Liver (tissue), 9 donors: ENCODE measurements around the gene TMEM255B. TPM values are rescaled to one million over a fixed set of nuclear protein-coding genes. Genes with fewer than 3 reads are reported as not detected.

ENCODE experiments used
- DNase-seq: peaks from one replicate; pipeline ENCODE4 v3.0.0-alpha.2; 2017; ENCODE audit warnings: low spot score
- H3K27ac ChIP-seq, 2 donors: one replicate each; pipeline ENCODE4 v1.7.0; 2013; ENCODE audit warnings: inconsistent platforms in 2 of 2, low read length in 2 of 2, control low read depth in 1 of 2, low read depth in 1 of 2, mild to moderate bottlenecking in 1 of 2
- H3K27me3 ChIP-seq, 4 donors: one replicate each; pipeline versions ENCODE4 v1.6.1 to v1.7.0; 2013; ENCODE audit warnings: low read length in 3 of 4, inconsistent platforms in 1 of 4, mild to moderate bottlenecking in 1 of 4, moderate library complexity in 1 of 4; ENCODE audit not compliant: control insufficient read depth in 4 of 4, insufficient read depth in 4 of 4
- H3K36me3 ChIP-seq, 4 donors: one replicate each; pipeline versions ENCODE4 v1.6.1 to v1.7.0; 2013; ENCODE audit warnings: low read length in 3 of 4, mild to moderate bottlenecking in 3 of 4, low read depth in 1 of 4, moderate library complexity in 1 of 4; ENCODE audit not compliant: control insufficient read depth in 4 of 4, insufficient read depth in 3 of 4
- H3K4me1 ChIP-seq, 4 donors: one replicate each; pipeline versions ENCODE4 v1.6.1 to v1.7.0; 2013; ENCODE audit warnings: low read length in 3 of 4, mild to moderate bottlenecking in 3 of 4, moderate library complexity in 1 of 4; ENCODE audit not compliant: control insufficient read depth in 4 of 4, insufficient read depth in 4 of 4
- H3K4me3 ChIP-seq, 3 donors: one replicate each; pipeline versions ENCODE4 v1.6.1 to v1.7.0; 2013; ENCODE audit warnings: low read length in 3 of 3, control low read depth in 1 of 3, low read depth in 1 of 3, mild to moderate bottlenecking in 1 of 3
- H3K9ac ChIP-seq, 2 donors: one replicate each; pipeline ENCODE4 v1.7.0; 2013; ENCODE audit warnings: low read length in 2 of 2, mild to moderate bottlenecking in 2 of 2, moderate library complexity in 2 of 2, control low read depth in 1 of 2, low read depth in 1 of 2
- H3K9me3 ChIP-seq, 4 donors: one replicate each; pipeline versions ENCODE4 v1.6.1 to v1.7.0; 2013; ENCODE audit warnings: low read length in 3 of 4; ENCODE audit not compliant: control insufficient read depth in 4 of 4
- ATF3 ChIP-seq: IDR thresholded peaks from 2 replicates; pipeline ENCODE4 v1.6.1; 2016; ENCODE audit warnings: antibody characterized with exemption
- EGR1 ChIP-seq, 2 donors: IDR thresholded peaks; 2 replicates each; pipeline ENCODE4 v1.6.1; 2016 to 2018; ENCODE audit warnings: antibody characterized with exemption in 2 of 2, low read depth in 2 of 2
- FOXA1 ChIP-seq: IDR thresholded peaks from 2 replicates; pipeline ENCODE4 v1.6.1; 2016; ENCODE audit warnings: antibody characterized with exemption
- FOXA2 ChIP-seq: IDR thresholded peaks from 2 replicates; pipeline ENCODE4 v1.6.1; 2016; ENCODE audit warnings: antibody characterized with exemption
- GABPA ChIP-seq, 2 donors: IDR thresholded peaks in 1 of 2; conservative IDR thresholded peaks in 1 of 2; 2 replicates each; pipeline ENCODE4 v1.6.1; 2016; ENCODE audit warnings: antibody characterized with exemption in 2 of 2, mild to moderate bottlenecking in 1 of 2, moderate library complexity in 1 of 2
- HNF4A ChIP-seq, 2 donors: conservative IDR thresholded peaks; 2 replicates each; pipeline ENCODE4 v1.6.1; 2016; ENCODE audit warnings: antibody characterized with exemption in 2 of 2, mild to moderate bottlenecking in 2 of 2
- HNF4G ChIP-seq: IDR thresholded peaks from 2 replicates; pipeline ENCODE4 v1.6.1; 2016; ENCODE audit warnings: antibody characterized with exemption
- JUND ChIP-seq, 2 donors: IDR thresholded peaks; 2 replicates each; pipeline ENCODE4 v1.6.1; 2016; ENCODE audit warnings: antibody characterized with exemption in 2 of 2
- NR2F2 ChIP-seq: IDR thresholded peaks from 2 replicates; pipeline ENCODE4 v1.6.1; 2016; ENCODE audit warnings: antibody characterized with exemption
- RAD21 ChIP-seq, 2 donors: IDR thresholded peaks; 2 replicates each; pipeline ENCODE4 v1.6.1; 2016; ENCODE audit warnings: antibody characterized with exemption in 2 of 2, mild to moderate bottlenecking in 2 of 2
- RXRA ChIP-seq, 2 donors: IDR thresholded peaks; 2 replicates each; pipeline ENCODE4 v1.6.1; 2017 to 2018; ENCODE audit warnings: antibody characterized with exemption in 2 of 2, mild to moderate bottlenecking in 1 of 2
- SP1 ChIP-seq: IDR thresholded peaks from 2 replicates; pipeline ENCODE4 v1.6.1; 2018; ENCODE audit warnings: antibody characterized with exemption, mild to moderate bottlenecking
- TAF1 ChIP-seq: conservative IDR thresholded peaks from 2 replicates; pipeline ENCODE4 v1.6.1; 2016; ENCODE audit warnings: antibody characterized with exemption, mild to moderate bottlenecking
- YY1 ChIP-seq: IDR thresholded peaks from 2 replicates; pipeline ENCODE4 v1.6.1; 2016; ENCODE audit warnings: antibody characterized with exemption, mild to moderate bottlenecking
- WGBS: extraction: QIAGEN DNeasy Blood & Tissue Kit; methylation state at CpG from one replicate; pipeline ENCODE4 v1.1.7; 2013; 5-methylcytosine and 5-hydroxymethylcytosine counted together
- polyA plus RNA-seq, 2 donors: library from polyadenylated mRNA; stranded (reverse) in 1 of 2; unstranded in 1 of 2; fragments of 200-250 nt in 1 of 2; fragments of >200 nt in 1 of 2; fragmentation: Nextera tagmentation in 1 of 2; extraction: Ambion mirVana in 1 of 2; gene quantifications; one replicate each; pipeline versions ENCODE4 v1.2.1 to v1.2.3, GENCODE V29; 2013 to 2015
- total RNA-seq, 2 donors: library from RNA; depleted of rRNA; stranded (reverse); fragments of >200 nt; gene quantifications; one replicate each; pipeline ENCODE4 v1.2.3, GENCODE V29; 2014
- TF ChIP-seq, protein P1 (sequence below): fragments of 150-350 bp; IDR thresholded peaks from 2 replicates; pipeline ENCODE4 v1.5.1; 2017; ENCODE audit warnings: improper control_type of control experiment, low read depth, low read length; ENCODE audit not compliant: missing input control
- TF ChIP-seq, protein P2 (sequence below): IDR thresholded peaks from 2 replicates; pipeline ENCODE4 v1.6.1; 2016; ENCODE audit warnings: antibody characterized with exemption
- TF ChIP-seq, protein P3 (sequence below): IDR thresholded peaks from 2 replicates; pipeline ENCODE4 v1.6.1; 2016; ENCODE audit warnings: antibody characterized with exemption
- TF ChIP-seq, protein P4 (sequence below): IDR thresholded peaks from 2 replicates; pipeline ENCODE4 v1.6.1; 2016; ENCODE audit warnings: antibody characterized with exemption, mild to moderate bottlenecking
- donor health status: healthy.
- donor health status: healthy.
- donor health status: healthy.
- donor health status: healthy.
- donor health status: healthy.

The TMEM255B gene
- total and polyA plus RNA-seq, 4 donors, result 0.37 to 8.6 (median 3.5) TPM

GRCh38 chr13:113845723-113846635 is 87.0 kb downstream of the TMEM255B start:
- DNase-seq, result no peak
- Histone ChIP-seq H3K27ac (peak overlapping the region; percentile 58 to 91), H3K4me1 (peaks cover 2 to 21% (median 7%) of the 10 kb centered on the region in 4 donors), H3K27me3 (no peaks in the 10 kb centered on the region), H3K36me3 (no peaks in the 10 kb centered on the region), H3K9me3 (no peaks in the 10 kb centered on the region), H3K4me3 (no peak overlapping the region), H3K9ac (no peak overlapping the region)
- TF ChIP-seq, protein P1, sequence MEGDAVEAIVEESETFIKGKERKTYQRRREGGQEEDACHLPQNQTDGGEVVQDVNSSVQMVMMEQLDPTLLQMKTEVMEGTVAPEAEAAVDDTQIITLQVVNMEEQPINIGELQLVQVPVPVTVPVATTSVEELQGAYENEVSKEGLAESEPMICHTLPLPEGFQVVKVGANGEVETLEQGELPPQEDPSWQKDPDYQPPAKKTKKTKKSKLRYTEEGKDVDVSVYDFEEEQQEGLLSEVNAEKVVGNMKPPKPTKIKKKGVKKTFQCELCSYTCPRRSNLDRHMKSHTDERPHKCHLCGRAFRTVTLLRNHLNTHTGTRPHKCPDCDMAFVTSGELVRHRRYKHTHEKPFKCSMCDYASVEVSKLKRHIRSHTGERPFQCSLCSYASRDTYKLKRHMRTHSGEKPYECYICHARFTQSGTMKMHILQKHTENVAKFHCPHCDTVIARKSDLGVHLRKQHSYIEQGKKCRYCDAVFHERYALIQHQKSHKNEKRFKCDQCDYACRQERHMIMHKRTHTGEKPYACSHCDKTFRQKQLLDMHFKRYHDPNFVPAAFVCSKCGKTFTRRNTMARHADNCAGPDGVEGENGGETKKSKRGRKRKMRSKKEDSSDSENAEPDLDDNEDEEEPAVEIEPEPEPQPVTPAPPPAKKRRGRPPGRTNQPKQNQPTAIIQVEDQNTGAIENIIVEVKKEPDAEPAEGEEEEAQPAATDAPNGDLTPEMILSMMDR, result no peak
- TF ChIP-seq FOXA2 (peak; percentile 9), GABPA (IDR thresholded peaks at IDR 0.05 in 1 of 2, conservative IDR thresholded peaks at IDR 0.05 in 1 of 2) (no peak), HNF4G (no peak), JUND (IDR thresholded peaks at IDR 0.05) (peak in 1 of 2 donors; percentile 80), ATF3 (no peak), EGR1 (IDR thresholded peaks at IDR 0.05; ENCODE audit: low read depth in 2 of 2) (no peak), HNF4A (conservative IDR thresholded peaks at IDR 0.05) (peak in 1 of 2 donors; percentile 70), RXRA (IDR thresholded peaks at IDR 0.05) (peak; percentile 20 to 96), TAF1 (no peak), YY1 (peak; percentile 44), NR2F2 (no peak), SP1 (no peak), RAD21 (IDR thresholded peaks at IDR 0.05) (no peak), FOXA1 (peak; percentile 16)
- TF ChIP-seq, protein P2, sequence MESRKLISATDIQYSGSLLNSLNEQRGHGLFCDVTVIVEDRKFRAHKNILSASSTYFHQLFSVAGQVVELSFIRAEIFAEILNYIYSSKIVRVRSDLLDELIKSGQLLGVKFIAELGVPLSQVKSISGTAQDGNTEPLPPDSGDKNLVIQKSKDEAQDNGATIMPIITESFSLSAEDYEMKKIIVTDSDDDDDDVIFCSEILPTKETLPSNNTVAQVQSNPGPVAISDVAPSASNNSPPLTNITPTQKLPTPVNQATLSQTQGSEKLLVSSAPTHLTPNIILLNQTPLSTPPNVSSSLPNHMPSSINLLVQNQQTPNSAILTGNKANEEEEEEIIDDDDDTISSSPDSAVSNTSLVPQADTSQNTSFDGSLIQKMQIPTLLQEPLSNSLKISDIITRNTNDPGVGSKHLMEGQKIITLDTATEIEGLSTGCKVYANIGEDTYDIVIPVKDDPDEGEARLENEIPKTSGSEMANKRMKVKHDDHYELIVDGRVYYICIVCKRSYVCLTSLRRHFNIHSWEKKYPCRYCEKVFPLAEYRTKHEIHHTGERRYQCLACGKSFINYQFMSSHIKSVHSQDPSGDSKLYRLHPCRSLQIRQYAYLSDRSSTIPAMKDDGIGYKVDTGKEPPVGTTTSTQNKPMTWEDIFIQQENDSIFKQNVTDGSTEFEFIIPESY, result peak; percentile 67
- TF ChIP-seq, protein P3, sequence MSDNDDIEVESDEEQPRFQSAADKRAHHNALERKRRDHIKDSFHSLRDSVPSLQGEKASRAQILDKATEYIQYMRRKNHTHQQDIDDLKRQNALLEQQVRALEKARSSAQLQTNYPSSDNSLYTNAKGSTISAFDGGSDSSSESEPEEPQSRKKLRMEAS, result peak; percentile 24
- TF ChIP-seq, protein P4, sequence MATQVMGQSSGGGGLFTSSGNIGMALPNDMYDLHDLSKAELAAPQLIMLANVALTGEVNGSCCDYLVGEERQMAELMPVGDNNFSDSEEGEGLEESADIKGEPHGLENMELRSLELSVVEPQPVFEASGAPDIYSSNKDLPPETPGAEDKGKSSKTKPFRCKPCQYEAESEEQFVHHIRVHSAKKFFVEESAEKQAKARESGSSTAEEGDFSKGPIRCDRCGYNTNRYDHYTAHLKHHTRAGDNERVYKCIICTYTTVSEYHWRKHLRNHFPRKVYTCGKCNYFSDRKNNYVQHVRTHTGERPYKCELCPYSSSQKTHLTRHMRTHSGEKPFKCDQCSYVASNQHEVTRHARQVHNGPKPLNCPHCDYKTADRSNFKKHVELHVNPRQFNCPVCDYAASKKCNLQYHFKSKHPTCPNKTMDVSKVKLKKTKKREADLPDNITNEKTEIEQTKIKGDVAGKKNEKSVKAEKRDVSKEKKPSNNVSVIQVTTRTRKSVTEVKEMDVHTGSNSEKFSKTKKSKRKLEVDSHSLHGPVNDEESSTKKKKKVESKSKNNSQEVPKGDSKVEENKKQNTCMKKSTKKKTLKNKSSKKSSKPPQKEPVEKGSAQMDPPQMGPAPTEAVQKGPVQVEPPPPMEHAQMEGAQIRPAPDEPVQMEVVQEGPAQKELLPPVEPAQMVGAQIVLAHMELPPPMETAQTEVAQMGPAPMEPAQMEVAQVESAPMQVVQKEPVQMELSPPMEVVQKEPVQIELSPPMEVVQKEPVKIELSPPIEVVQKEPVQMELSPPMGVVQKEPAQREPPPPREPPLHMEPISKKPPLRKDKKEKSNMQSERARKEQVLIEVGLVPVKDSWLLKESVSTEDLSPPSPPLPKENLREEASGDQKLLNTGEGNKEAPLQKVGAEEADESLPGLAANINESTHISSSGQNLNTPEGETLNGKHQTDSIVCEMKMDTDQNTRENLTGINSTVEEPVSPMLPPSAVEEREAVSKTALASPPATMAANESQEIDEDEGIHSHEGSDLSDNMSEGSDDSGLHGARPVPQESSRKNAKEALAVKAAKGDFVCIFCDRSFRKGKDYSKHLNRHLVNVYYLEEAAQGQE, result no peak
- 75% methylated on average over 30 of the region's 30 CpGs for WGBS
